ENCODE data around the gene CELF2. TPM values are rescaled to one million over a fixed set of nuclear protein-coding genes. Genes with fewer than 3 reads are reported as not detected.
"Not testable (repeated sequence)": the region's sequence is repeated elsewhere in the genome, so short reads cannot be mapped to it uniquely, and the experiment has no call there.

The CELF2 gene
- total RNA-seq, 1 donor from 2014 or later = 134 TPM

- Mint-ChIP-seq H3K36me3 (ENCODE audit: low read depth) (no peaks in the 10 kb centered on the region), H3K27me3 (ENCODE audit: low read depth) (peaks cover 3% of the 10 kb centered on the region), H3K4me1 (ENCODE audit: low read depth) (peaks cover 2% of the 10 kb centered on the region), H3K27ac (no peak overlapping the region), H3K9me3 (no peaks in the 10 kb centered on the region), H3K4me3 (ENCODE audit: low read depth) (no peak overlapping the region)
- no peak for DNase-seq (ENCODE audit: low spot score)
- intact Hi-C loops (cut with micrococcal nuclease) = no loop called here
Measured at GRCh38 chr10:11341283-11341960, 323.8 kb downstream of the CELF2 start.

GRCh38 chr10:11344081-11344480 lies 326.4 kb downstream of the CELF2 start:
- H3K9me3 Mint-ChIP-seq = no peaks in the 10 kb centered on the region
- H3K27me3 Mint-ChIP-seq (ENCODE audit: low read depth) = peaks cover 16% of the 10 kb centered on the region
- H3K36me3 Mint-ChIP-seq (ENCODE audit: low read depth) = no peaks in the 10 kb centered on the region
- no peak overlapping the region for H3K4me3 Mint-ChIP-seq (ENCODE audit: low read depth)
- intact Hi-C loops (cut with micrococcal nuclease) = no loop called here
- no peak overlapping the region for H3K27ac Mint-ChIP-seq
- H3K4me1 Mint-ChIP-seq (ENCODE audit: low read depth) = no peaks in the 10 kb centered on the region
- no peak for DNase-seq (ENCODE audit: low spot score)

GRCh38 chr10:11344550-11344949 lies 326.9 kb downstream of the CELF2 start:
- Mint-ChIP-seq H3K27me3 (ENCODE audit: low read depth) (peaks cover 16% of the 10 kb centered on the region), H3K27ac (no peak overlapping the region), H3K9me3 (no peaks in the 10 kb centered on the region), H3K36me3 (ENCODE audit: low read depth) (no peaks in the 10 kb centered on the region), H3K4me1 (ENCODE audit: low read depth) (no peaks in the 10 kb centered on the region), H3K4me3 (ENCODE audit: low read depth) (no peak overlapping the region)
- DNase-seq (ENCODE audit: low spot score) = no peak
- intact Hi-C loops (cut with micrococcal nuclease) = no loop called here

- Mint-ChIP-seq H3K27me3 (ENCODE audit: low read depth) (peaks cover 16% of the 10 kb centered on the region), H3K4me3 (ENCODE audit: low read depth) (no peak overlapping the region), H3K27ac (no peak overlapping the region), H3K4me1 (ENCODE audit: low read depth) (no peaks in the 10 kb centered on the region), H3K9me3 (no peaks in the 10 kb centered on the region), H3K36me3 (ENCODE audit: low read depth) (no peaks in the 10 kb centered on the region)
- no peak for DNase-seq (ENCODE audit: low spot score)
- intact Hi-C loops (cut with micrococcal nuclease) = no loop called here
Measured at GRCh38 chr10:11345224-11346054, 327.8 kb downstream of the CELF2 start.

- H3K27me3 Mint-ChIP-seq (ENCODE audit: low read depth) = peaks cover 14% of the 10 kb centered on the region
- DNase-seq (ENCODE audit: low spot score); H3K27ac Mint-ChIP-seq; H3K4me1 Mint-ChIP-seq (ENCODE audit: low read depth); H3K4me3 Mint-ChIP-seq (ENCODE audit: low read depth); H3K36me3 Mint-ChIP-seq (ENCODE audit: low read depth); H3K9me3 Mint-ChIP-seq; intact Hi-C loops (cut with micrococcal nuclease): not testable (repeated sequence)
Measured at GRCh38 chr10:11347580-11347979, 329.9 kb downstream of the CELF2 start.

GRCh38 chr10:11351801-11352200 lies 334.1 kb downstream of the CELF2 start:
- Mint-ChIP-seq H3K9me3 (no peaks in the 10 kb centered on the region), H3K4me3 (ENCODE audit: low read depth) (no peak overlapping the region), H3K27me3 (ENCODE audit: low read depth) (peaks cover 12% of the 10 kb centered on the region), H3K4me1 (ENCODE audit: low read depth) (no peaks in the 10 kb centered on the region), H3K36me3 (ENCODE audit: low read depth) (no peaks in the 10 kb centered on the region), H3K27ac (no peak overlapping the region)
- no peak for DNase-seq (ENCODE audit: low spot score)
- intact Hi-C loops (cut with micrococcal nuclease) = no loop called here

GRCh38 chr10:11353006-11353896 lies 335.6 kb downstream of the CELF2 start:
- peaks cover 5% of the 10 kb centered on the region for H3K27me3 Mint-ChIP-seq (ENCODE audit: low read depth)
- no peak for DNase-seq (ENCODE audit: low spot score)
- no peak overlapping the region for H3K27ac Mint-ChIP-seq
- no peaks in the 10 kb centered on the region for H3K4me1 Mint-ChIP-seq (ENCODE audit: low read depth)
- no peaks in the 10 kb centered on the region for H3K9me3 Mint-ChIP-seq
- intact Hi-C loops (cut with micrococcal nuclease) = no loop called here
- no peaks in the 10 kb centered on the region for H3K36me3 Mint-ChIP-seq (ENCODE audit: low read depth)
- no peak overlapping the region for H3K4me3 Mint-ChIP-seq (ENCODE audit: low read depth)

GRCh38 chr10:11354823-11355222 lies 337.2 kb downstream of the CELF2 start:
- no peaks in the 10 kb centered on the region for H3K4me1 Mint-ChIP-seq (ENCODE audit: low read depth)
- H3K4me3 Mint-ChIP-seq (ENCODE audit: low read depth) = no peak overlapping the region
- no peak overlapping the region for H3K27ac Mint-ChIP-seq
- no peaks in the 10 kb centered on the region for H3K27me3 Mint-ChIP-seq (ENCODE audit: low read depth)
- no peaks in the 10 kb centered on the region for H3K9me3 Mint-ChIP-seq
- H3K36me3 Mint-ChIP-seq (ENCODE audit: low read depth) = no peaks in the 10 kb centered on the region
- intact Hi-C loops (cut with micrococcal nuclease) = no loop called here
- DNase-seq (ENCODE audit: low spot score) = no peak

GRCh38 chr10:11355592-11355991 lies 337.9 kb downstream of the CELF2 start:
- no peaks in the 10 kb centered on the region for H3K4me1 Mint-ChIP-seq (ENCODE audit: low read depth)
- peaks cover 2% of the 10 kb centered on the region for H3K27me3 Mint-ChIP-seq (ENCODE audit: low read depth)
- no peaks in the 10 kb centered on the region for H3K36me3 Mint-ChIP-seq (ENCODE audit: low read depth)
- no peak overlapping the region for H3K27ac Mint-ChIP-seq
- no peaks in the 10 kb centered on the region for H3K9me3 Mint-ChIP-seq
- H3K4me3 Mint-ChIP-seq (ENCODE audit: low read depth) = no peak overlapping the region
- intact Hi-C loops (cut with micrococcal nuclease) = no loop called here
- no peak for DNase-seq (ENCODE audit: low spot score)

GRCh38 chr10:11357439-11357838 lies 339.8 kb downstream of the CELF2 start:
- no peak for DNase-seq (ENCODE audit: low spot score)
- Mint-ChIP-seq H3K36me3 (ENCODE audit: low read depth) (no peaks in the 10 kb centered on the region), H3K4me3 (ENCODE audit: low read depth) (no peak overlapping the region), H3K9me3 (no peaks in the 10 kb centered on the region), H3K27me3 (ENCODE audit: low read depth) (peaks cover 2% of the 10 kb centered on the region), H3K27ac (no peak overlapping the region), H3K4me1 (ENCODE audit: low read depth) (no peaks in the 10 kb centered on the region)
- intact Hi-C loops (cut with micrococcal nuclease) = no loop called here

- peaks cover 2% of the 10 kb centered on the region for H3K27me3 Mint-ChIP-seq (ENCODE audit: low read depth)
- intact Hi-C loops (cut with micrococcal nuclease) = no loop called here
- no peaks in the 10 kb centered on the region for H3K4me1 Mint-ChIP-seq (ENCODE audit: low read depth)
- no peaks in the 10 kb centered on the region for H3K9me3 Mint-ChIP-seq
- H3K4me3 Mint-ChIP-seq (ENCODE audit: low read depth) = no peak overlapping the region
- no peak overlapping the region for H3K27ac Mint-ChIP-seq
- no peaks in the 10 kb centered on the region for H3K36me3 Mint-ChIP-seq (ENCODE audit: low read depth)
- no peak for DNase-seq (ENCODE audit: low spot score)
Measured at GRCh38 chr10:11358011-11358410, 340.3 kb downstream of the CELF2 start.

- no peaks in the 10 kb centered on the region for H3K4me1 Mint-ChIP-seq (ENCODE audit: low read depth)
- H3K27ac Mint-ChIP-seq = no peak overlapping the region
- no peaks in the 10 kb centered on the region for H3K9me3 Mint-ChIP-seq
- no peak for DNase-seq (ENCODE audit: low spot score)
- intact Hi-C loops (cut with micrococcal nuclease) = no loop called here
- H3K36me3 Mint-ChIP-seq (ENCODE audit: low read depth) = no peaks in the 10 kb centered on the region
- H3K4me3 Mint-ChIP-seq (ENCODE audit: low read depth) = no peak overlapping the region
- peaks cover 2% of the 10 kb centered on the region for H3K27me3 Mint-ChIP-seq (ENCODE audit: low read depth)
Measured at GRCh38 chr10:11358923-11359575, 341.4 kb downstream of the CELF2 start.
